KMS-11 (cell line): ENCODE measurements around the gene NCF2.

Experiments used
- H2AFZ ChIP-seq: fragments of 200-600 bp; sonication (generic); 2 replicates; pipeline ENCODE4 v1.6.1; 2016; ENCODE audit warnings: antibody characterized with exemption, mixed run types, low read depth
- H3K27ac ChIP-seq: fragments of 200-600 bp; sonication (generic); 2 replicates; pipeline ENCODE4 v1.6.1; 2016; ENCODE audit warnings: mild to moderate bottlenecking, mixed run types
- H3K27me3 ChIP-seq: fragments of 200-600 bp; sonication (generic); 2 replicates; pipeline ENCODE4 v1.6.1; 2017; ENCODE audit warnings: mild to moderate bottlenecking, low read depth, mixed run types, moderate library complexity; ENCODE audit not compliant: insufficient read depth
- H3K36me3 ChIP-seq: fragments of 200-600 bp; sonication (generic); 2 replicates; pipeline ENCODE4 v1.6.1; 2017; ENCODE audit warnings: mild to moderate bottlenecking, mixed run types; ENCODE audit not compliant: insufficient read depth
- H3K4me1 ChIP-seq: fragments of 200-600 bp; sonication (generic); 2 replicates; pipeline ENCODE4 v1.6.1; 2016; ENCODE audit warnings: mild to moderate bottlenecking, low read depth, mixed run types; ENCODE audit not compliant: poor library complexity, severe bottlenecking
- H3K4me2 ChIP-seq: fragments of 200-600 bp; sonication (generic); 2 replicates; pipeline ENCODE4 v1.7.0; 2016; ENCODE audit warnings: mild to moderate bottlenecking, mixed run types
- H3K4me3 ChIP-seq: fragments of 200-600 bp; sonication (generic); IDR thresholded peaks from 2 replicates; pipeline ENCODE4 v1.6.1; 2017; ENCODE audit warnings: low read depth, low read length, mixed read lengths; ENCODE audit not compliant: insufficient read depth
- H3K79me2 ChIP-seq: fragments of 200-600 bp; sonication (generic); 2 replicates; pipeline ENCODE4 v1.6.1; 2016; ENCODE audit warnings: low read depth, mixed run types; ENCODE audit not compliant: insufficient read depth
- H3K9ac ChIP-seq: fragments of 200-600 bp; sonication (generic); 2 replicates; pipeline ENCODE4 v1.6.1; 2016; ENCODE audit warnings: mild to moderate bottlenecking, mixed run types
- H4K20me1 ChIP-seq: fragments of 200-600 bp; sonication (generic); 2 replicates; pipeline ENCODE4 v1.6.1; 2016; ENCODE audit warnings: mild to moderate bottlenecking, mixed run types; ENCODE audit not compliant: insufficient read depth
- TF ChIP-seq, protein P1 (sequence below): fragments of 200-600 bp; sonication (generic); conservative IDR thresholded peaks from 2 replicates; pipeline ENCODE4 v1.6.1; 2017; ENCODE audit warnings: low read depth, mild to moderate bottlenecking, antibody characterized with exemption, low read length, moderate library complexity, mixed read lengths

NCF2 gene

GRCh38 chr1:183590244-183591191 lies at the start of gene NCF2:
Gene NCF2, minus strand, starts transcription at chr1:183590459. Its CDS starts 130 bp downstream, at chr1:183590329.
- no peak within 1 kb of the TSS for H3K27ac ChIP-seq
- no peaks in the 10 kb centered on the region for H3K79me2 ChIP-seq
- no peaks in the 10 kb centered on the region for H3K27me3 ChIP-seq
- H3K4me2 ChIP-seq: no peak within 1 kb of the TSS
- no peak within 1 kb of the TSS for H3K9ac ChIP-seq
- H3K36me3 ChIP-seq: no peaks in the 10 kb centered on the region
- no peaks in the 10 kb centered on the region for H4K20me1 ChIP-seq
- TF ChIP-seq, protein P1, sequence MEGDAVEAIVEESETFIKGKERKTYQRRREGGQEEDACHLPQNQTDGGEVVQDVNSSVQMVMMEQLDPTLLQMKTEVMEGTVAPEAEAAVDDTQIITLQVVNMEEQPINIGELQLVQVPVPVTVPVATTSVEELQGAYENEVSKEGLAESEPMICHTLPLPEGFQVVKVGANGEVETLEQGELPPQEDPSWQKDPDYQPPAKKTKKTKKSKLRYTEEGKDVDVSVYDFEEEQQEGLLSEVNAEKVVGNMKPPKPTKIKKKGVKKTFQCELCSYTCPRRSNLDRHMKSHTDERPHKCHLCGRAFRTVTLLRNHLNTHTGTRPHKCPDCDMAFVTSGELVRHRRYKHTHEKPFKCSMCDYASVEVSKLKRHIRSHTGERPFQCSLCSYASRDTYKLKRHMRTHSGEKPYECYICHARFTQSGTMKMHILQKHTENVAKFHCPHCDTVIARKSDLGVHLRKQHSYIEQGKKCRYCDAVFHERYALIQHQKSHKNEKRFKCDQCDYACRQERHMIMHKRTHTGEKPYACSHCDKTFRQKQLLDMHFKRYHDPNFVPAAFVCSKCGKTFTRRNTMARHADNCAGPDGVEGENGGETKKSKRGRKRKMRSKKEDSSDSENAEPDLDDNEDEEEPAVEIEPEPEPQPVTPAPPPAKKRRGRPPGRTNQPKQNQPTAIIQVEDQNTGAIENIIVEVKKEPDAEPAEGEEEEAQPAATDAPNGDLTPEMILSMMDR: no peak
- H2AFZ ChIP-seq: no peak within 1 kb of the TSS
- H3K4me3 ChIP-seq: no peak within 1 kb of the TSS
- H3K4me1 ChIP-seq: no peaks in the 10 kb centered on the region

GRCh38 chr1:183638649-183639387 lies 48.6 kb upstream of the NCF2 start:
- TF ChIP-seq, protein P1: no peak
- Histone ChIP-seq H2AFZ (no peak overlapping the region), H3K79me2 (peaks cover 17% of the 10 kb centered on the region), H3K27ac (no peak overlapping the region), H3K9ac (no peak overlapping the region), H3K27me3 (no peaks in the 10 kb centered on the region), H3K4me2 (no peak overlapping the region), H3K36me3 (no peaks in the 10 kb centered on the region), H3K4me3 (no peak overlapping the region), H4K20me1 (no peaks in the 10 kb centered on the region), H3K4me1 (peaks cover 15% of the 10 kb centered on the region)

DNA sequence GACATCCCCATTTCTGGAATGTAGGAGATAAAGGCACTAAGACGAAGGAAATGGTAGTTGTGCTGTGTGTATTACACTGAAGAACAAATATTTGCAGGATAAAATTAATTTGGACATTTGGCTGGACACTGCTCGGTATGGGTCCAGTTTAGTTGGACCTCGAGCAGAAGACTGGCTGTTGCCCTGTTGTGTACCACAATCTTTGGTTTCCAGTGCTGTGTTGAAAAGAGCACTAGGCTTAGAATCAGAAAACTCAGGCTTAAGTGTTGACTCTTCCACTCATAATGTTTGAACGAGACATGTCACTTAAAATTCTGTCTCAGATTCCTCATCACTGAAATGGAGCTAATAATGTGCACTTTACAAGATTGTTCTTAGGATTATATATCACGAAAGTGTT lies 46.5 kb upstream of the NCF2 start:
- no peaks in the 10 kb centered on the region; the same call in 1 of the 2 replicates for H3K36me3 ChIP-seq
- peaks cover 37% of the 10 kb centered on the region for H3K79me2 ChIP-seq
- TF ChIP-seq, protein P1: no peak
- no peak overlapping the region for H3K27ac ChIP-seq
- no peak overlapping the region for H3K9ac ChIP-seq
- H3K27me3 ChIP-seq: no peaks in the 10 kb centered on the region
- peak overlapping the region; percentile 96 for H2AFZ ChIP-seq
- peaks cover 36% of the 10 kb centered on the region for H3K4me1 ChIP-seq
- H4K20me1 ChIP-seq: no peaks in the 10 kb centered on the region
- H3K4me2 ChIP-seq: peak overlapping the region; percentile 90
- H3K4me3 ChIP-seq: no peak overlapping the region

DNA sequence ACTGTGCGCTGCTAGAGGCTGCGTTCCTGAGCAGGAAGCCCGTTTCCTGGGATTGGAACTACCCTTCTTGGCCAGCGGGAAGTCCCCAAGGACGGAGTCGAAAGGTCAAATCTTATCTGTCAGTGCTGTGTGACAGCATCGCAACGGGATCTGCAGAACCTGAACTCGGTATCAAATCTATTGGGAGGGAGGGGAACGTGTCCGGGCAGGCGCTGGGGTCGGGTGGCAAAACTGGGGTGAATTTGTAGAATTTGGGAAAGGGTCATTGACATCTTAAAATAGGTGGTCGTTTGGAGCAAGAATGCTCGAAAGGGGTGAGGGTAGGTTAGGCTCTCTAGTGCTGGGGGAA lies 46.0 kb upstream of the NCF2 start:
- peak overlapping the region; percentile 96 for H2AFZ ChIP-seq
- peaks cover 40% of the 10 kb centered on the region for H3K79me2 ChIP-seq
- H3K27ac ChIP-seq: no peak overlapping the region
- no peaks in the 10 kb centered on the region for H3K27me3 ChIP-seq
- H3K4me3 ChIP-seq: peak overlapping the region; percentile 97
- no peaks in the 10 kb centered on the region for H4K20me1 ChIP-seq
- H3K4me2 ChIP-seq: peak overlapping the region; percentile 90
- no peaks in the 10 kb centered on the region; the same call in 1 of the 2 replicates for H3K36me3 ChIP-seq
- TF ChIP-seq, protein P1: no peak
- peak overlapping the region; percentile 17; the same call in 1 of the 2 replicates for H3K9ac ChIP-seq
- H3K4me1 ChIP-seq: peaks cover 39% of the 10 kb centered on the region
